HG03196 (cell line): ENCODE measurements around the gene NOL12.
"Not testable (repeated sequence)": the region's sequence is repeated elsewhere in the genome, so short reads cannot be mapped to it uniquely, and the experiment has no call there.

Experiments
- ATAC-seq: cut with Tn5 transposase; IDR thresholded peaks from one replicate; pipeline ENCODE4 v1.9.1; 2021; ENCODE audit not compliant: unreplicated experiment

The NOL12 gene

GRCh38 chr22:37686002-37686982 lies at the start of gene NOL12:
TSS of gene NOL12 (plus strand) at chr22:37686343. CDS start at chr22:37686393, 50 bp downstream.
- peak; percentile 78 for ATAC-seq

- ATAC-seq: no peak
Observed at GRCh38 chr22:37636949-37637273, 49.2 kb upstream of the NOL12 start.

- ATAC-seq: no peak
Observed at GRCh38 chr22:37638391-37639069, 47.6 kb upstream of the NOL12 start.

GRCh38 chr22:37639070-37639760 lies 46.9 kb upstream of the NOL12 start, which contains the start of gene SH3BP1:
TSS of gene SH3BP1 (plus strand) at chr22:37639669. CDS start at chr22:37639788, 119 bp downstream.
- no peak for ATAC-seq

- no peak for ATAC-seq
Observed at GRCh38 chr22:37639771-37640590, 46.2 kb upstream of the NOL12 start.

- ATAC-seq: no peak
Observed at GRCh38 chr22:37640591-37641560, 45.3 kb upstream of the NOL12 start.

- ATAC-seq: no peak
Observed at GRCh38 chr22:37641561-37641949, 44.6 kb upstream of the NOL12 start.

GRCh38 chr22:37643225-37643847 lies 42.8 kb upstream of the NOL12 start:
- ATAC-seq: no peak

DNA sequence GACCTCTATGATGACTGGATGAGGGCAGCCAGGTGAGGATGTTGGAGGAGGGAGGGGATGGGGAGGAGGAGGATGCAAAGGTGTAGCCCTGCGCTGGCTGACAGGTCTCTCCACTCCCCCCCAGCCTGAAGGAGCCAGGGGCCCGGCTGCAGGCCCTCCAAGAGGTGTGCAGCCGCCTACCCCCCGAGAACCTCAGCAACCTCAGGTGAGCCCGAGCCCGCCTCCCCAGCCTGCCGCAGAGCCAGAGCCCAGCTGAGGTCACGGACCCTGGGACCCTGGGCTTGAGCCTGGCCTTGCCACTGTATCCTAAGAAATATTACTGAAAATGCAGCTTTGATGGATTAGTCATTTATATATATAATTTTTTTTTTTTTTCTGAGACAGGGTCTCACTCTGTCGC lies 38.8 kb upstream of the NOL12 start:
- ATAC-seq: no peak

DNA sequence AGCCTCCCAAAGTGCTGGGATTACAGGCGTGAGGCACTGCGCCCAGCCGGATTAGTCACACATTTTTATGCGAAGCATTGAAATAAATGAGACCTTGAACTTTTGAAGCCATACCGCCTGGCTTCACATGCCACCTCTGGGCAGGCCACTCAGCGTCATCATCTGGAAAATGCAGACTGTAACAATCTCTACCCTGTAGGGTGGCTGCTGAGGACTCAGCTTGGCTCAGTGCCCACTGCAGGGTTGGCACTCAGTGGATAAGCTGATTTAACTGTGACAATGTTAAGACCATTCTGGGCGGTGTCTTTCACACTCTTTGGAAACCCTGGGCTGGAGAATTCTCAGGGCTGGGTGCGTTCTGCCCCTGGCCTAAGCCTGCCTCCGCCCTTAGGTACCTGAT lies 38.2 kb upstream of the NOL12 start:
- no peak for ATAC-seq

- ATAC-seq: no peak
Observed at GRCh38 chr22:37650463-37651136, 35.5 kb upstream of the NOL12 start.

- ATAC-seq: no peak
Observed at GRCh38 chr22:37654563-37655251, 31.4 kb upstream of the NOL12 start.

DNA sequence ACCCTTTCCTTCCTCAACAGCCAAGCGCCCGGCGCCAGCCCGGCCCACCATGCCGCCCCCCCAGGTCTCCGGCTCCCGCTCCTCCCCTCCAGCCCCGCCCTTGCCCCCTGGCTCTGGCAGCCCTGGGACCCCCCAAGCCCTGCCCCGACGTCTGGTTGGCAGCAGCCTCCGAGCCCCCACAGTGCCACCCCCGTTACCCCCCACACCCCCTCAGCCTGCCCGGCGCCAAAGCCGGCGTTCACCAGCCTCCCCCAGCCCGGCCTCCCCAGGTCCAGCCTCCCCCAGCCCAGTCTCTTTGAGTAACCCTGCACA lies 30.9 kb upstream of the NOL12 start:
- ATAC-seq: no peak

GRCh38 chr22:37656583-37656982 lies 29.6 kb upstream of the NOL12 start:
- not testable (repeated sequence) for ATAC-seq

DNA sequence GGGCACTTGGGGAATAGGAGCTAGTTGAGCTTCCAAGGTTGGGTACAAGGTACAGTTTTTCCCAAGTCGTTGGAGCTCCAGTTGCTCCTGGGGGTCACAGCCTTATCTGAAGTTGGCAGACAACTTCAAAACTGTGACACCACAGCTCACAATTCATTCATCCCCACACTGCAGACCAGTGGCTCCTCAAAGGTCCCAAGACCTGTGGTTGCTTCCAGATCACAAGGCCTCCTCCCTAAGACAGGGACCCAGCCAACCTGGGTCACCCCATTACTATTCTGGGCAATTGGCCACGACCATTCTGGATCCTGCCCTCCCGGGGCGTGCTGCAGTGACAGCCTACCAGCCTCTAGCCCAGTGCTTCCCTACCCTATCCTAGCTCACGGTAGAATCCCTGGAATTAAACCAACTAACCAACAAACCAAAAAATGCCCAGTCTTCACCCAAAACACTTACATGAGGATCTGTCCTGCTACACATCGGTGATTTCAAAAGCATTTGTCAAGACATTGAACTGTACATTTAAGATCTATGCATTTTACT lies 28.5 kb upstream of the NOL12 start:
- ATAC-seq: no peak

DNA sequence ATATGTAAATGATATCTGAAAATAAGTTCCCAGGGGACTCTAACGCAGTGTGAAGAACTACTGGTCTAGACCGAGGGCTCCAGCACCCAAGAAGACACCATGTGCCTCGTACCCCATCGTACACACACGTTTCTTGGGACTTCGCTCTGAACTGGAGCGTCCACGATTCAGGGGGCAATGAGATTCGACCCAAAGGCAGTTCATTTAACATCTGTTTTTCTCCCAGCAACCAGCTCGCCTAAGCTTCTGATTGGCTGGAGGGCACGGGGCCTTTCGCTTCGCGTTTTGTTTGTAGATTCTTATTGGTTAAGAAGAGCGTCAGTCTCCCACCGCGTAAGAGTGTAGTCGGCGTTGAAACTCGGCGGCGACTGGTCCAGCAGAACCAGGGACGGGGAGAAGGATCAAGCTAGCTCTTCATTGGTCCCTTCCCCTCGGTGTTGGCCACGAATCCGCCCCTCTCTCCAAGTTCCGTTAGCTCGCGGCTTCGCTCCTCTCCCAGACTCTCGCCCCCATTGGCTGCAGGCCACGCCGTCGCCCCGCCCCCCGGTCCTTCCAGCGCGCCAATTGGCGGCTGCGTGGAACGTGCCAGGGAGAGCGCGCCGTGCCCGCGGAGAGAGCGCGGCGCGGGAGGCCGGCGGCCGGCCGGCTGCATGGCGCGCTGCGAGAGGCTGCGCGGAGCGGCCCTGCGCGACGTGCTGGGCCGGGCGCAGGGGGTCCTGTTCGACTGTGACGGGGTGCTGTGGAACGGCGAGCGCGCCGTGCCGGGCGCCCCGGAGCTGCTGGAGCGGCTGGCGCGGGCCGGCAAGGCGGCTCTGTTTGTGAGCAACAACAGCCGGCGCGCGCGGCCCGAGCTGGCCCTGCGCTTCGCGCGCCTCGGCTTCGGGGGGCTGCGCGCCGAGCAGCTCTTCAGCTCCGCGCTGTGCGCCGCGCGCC lies 27.7 kb upstream of the NOL12 start, which contains the start of gene PDXP:
Gene PDXP, plus strand, starts transcription at position 591 of the 933 bp plus-strand sequence. Its CDS starts 60 bp downstream, at position 651.
- peak; percentile 81 for ATAC-seq
